ELF-1 (cell line): ENCODE results near the gene PIAS1.
"Not testable (repeated sequence)": the region's sequence is repeated elsewhere in the genome, so short reads cannot be mapped to it uniquely, and the experiment has no call there.

Source experiments
- DNase-seq: peaks from one replicate; pipeline ENCODE4 v3.0.0-alpha.2; 2016; ENCODE audit warnings: low read depth, low spot score

The PIAS1 gene

GRCh38 chr15:68053701-68054627 lies at the start of gene PIAS1:
PIAS1 (plus strand) TSS chr15:68054315; CDS start chr15:68054327, 12 bp downstream.
- peak; percentile 92 for DNase-seq

- not testable (repeated sequence) for DNase-seq
These were observed 46.5 kb upstream of the PIAS1 start for GRCh38 chr15:68007642-68008041.

GRCh38 chr15:68010361-68011153 lies 43.6 kb upstream of the PIAS1 start:
- peak; percentile 77 for DNase-seq

GRCh38 chr15:68012911-68013310 lies 41.2 kb upstream of the PIAS1 start:
- no peak for DNase-seq

- no peak for DNase-seq
These were observed 39.9 kb upstream of the PIAS1 start for GRCh38 chr15:68014219-68014618.

GRCh38 chr15:68015244-68015643 lies 38.9 kb upstream of the PIAS1 start:
- no peak for DNase-seq

- DNase-seq, result peak; percentile 84
These were observed 36.9 kb upstream of the PIAS1 start for GRCh38 chr15:68017201-68017600.

GRCh38 chr15:68018797-68019444 lies 35.2 kb upstream of the PIAS1 start:
- no peak for DNase-seq

GRCh38 chr15:68019814-68020525 lies 34.1 kb upstream of the PIAS1 start:
- peak; percentile 77 for DNase-seq

- no peak for DNase-seq
These were observed 33.4 kb upstream of the PIAS1 start for GRCh38 chr15:68020685-68021084.

GRCh38 chr15:68022061-68022460 lies 32.1 kb upstream of the PIAS1 start:
- DNase-seq, result no peak

- no peak for DNase-seq
These were observed 30.6 kb upstream of the PIAS1 start for GRCh38 chr15:68023307-68024101.

- no peak for DNase-seq
These were observed 28.2 kb upstream of the PIAS1 start for GRCh38 chr15:68025835-68026424.

GRCh38 chr15:68027388-68027787 lies 26.7 kb upstream of the PIAS1 start:
- no peak for DNase-seq

- DNase-seq, result peak; percentile 60
These were observed 25.8 kb upstream of the PIAS1 start for GRCh38 chr15:68028137-68028887.

- DNase-seq, result no peak
These were observed 25.3 kb upstream of the PIAS1 start for GRCh38 chr15:68028888-68029207.

- DNase-seq, result no peak
These were observed 24.2 kb upstream of the PIAS1 start for GRCh38 chr15:68029959-68030358.

GRCh38 chr15:68031404-68031803 lies 22.7 kb upstream of the PIAS1 start:
- no peak for DNase-seq

- no peak for DNase-seq
These were observed 21.4 kb upstream of the PIAS1 start for GRCh38 chr15:68032672-68033071.

GRCh38 chr15:68034081-68034480 lies 20.0 kb upstream of the PIAS1 start:
- no peak for DNase-seq
